OCI-LY1 (cell line): ENCODE results near the gene CCHCR1.

Experiments used
- CTCF ChIP-seq: fragments of 200-600 bp; sonication (generic), shearing (Covaris generic); IDR thresholded peaks from 2 replicates; pipeline ENCODE4 v1.5.1; 2017; ENCODE audit warnings: mild to moderate bottlenecking, antibody characterized with exemption, low read length, moderate library complexity, mixed read lengths
- EZH2 ChIP-seq: fragments of 200-600 bp; sonication (generic), shearing (Covaris generic); IDR thresholded peaks from 2 replicates; pipeline ENCODE4 v1.8.0; 2017; ENCODE audit warnings: borderline replicate concordance, mixed run types, mild to moderate bottlenecking, antibody characterized with exemption, low read length, moderate library complexity, mixed read lengths

GRCh38 chr6:31158863-31159855 lies 1.6 kb upstream of the CCHCR1 start:
- TF ChIP-seq EZH2 = no peak
- peak; percentile 41 for TF ChIP-seq CTCF
